PFSK-1 (cell line): ENCODE measurements around the gene MEF2C.

Source experiments
- FOXP2 ChIP-seq: optimal IDR thresholded peaks from 2 replicates; pipeline ENCODE3; 2011; ENCODE audit warnings: borderline replicate concordance, control low read depth, inconsistent platforms; ENCODE audit not compliant: insufficient read depth; ENCODE audit errors: extremely low read length, extremely low read depth
- POLR2AphosphoS5 ChIP-seq: IDR thresholded peaks from 2 replicates; pipeline ENCODE4 v1.6.1; 2012; ENCODE audit warnings: low read depth, mild to moderate bottlenecking, control low read depth, low read length, moderate library complexity
- SIN3A ChIP-seq: IDR thresholded peaks from 2 replicates; pipeline ENCODE4 v1.6.1; 2012; ENCODE audit warnings: mild to moderate bottlenecking, low read length, moderate library complexity, borderline replicate concordance; ENCODE audit not compliant: insufficient read depth
- TAF1 ChIP-seq: IDR thresholded peaks from 2 replicates; pipeline ENCODE4 v1.6.1; 2012; ENCODE audit warnings: low read length, control low read depth, borderline replicate concordance; ENCODE audit not compliant: insufficient read depth
- TF ChIP-seq, protein P1 (sequence below), 2 experiments: IDR thresholded peaks; 2 replicates each; pipeline versions ENCODE4 v1.6.1 to v1.8.0; 2011 to 2012; ENCODE audit warnings: low read depth in 2 of 2, low read length in 2 of 2, control low read depth in 1 of 2, inconsistent platforms in 1 of 2, mild to moderate bottlenecking in 1 of 2, moderate library complexity in 1 of 2; ENCODE audit not compliant: insufficient read depth in 1 of 2

MEF2C gene

DNA sequence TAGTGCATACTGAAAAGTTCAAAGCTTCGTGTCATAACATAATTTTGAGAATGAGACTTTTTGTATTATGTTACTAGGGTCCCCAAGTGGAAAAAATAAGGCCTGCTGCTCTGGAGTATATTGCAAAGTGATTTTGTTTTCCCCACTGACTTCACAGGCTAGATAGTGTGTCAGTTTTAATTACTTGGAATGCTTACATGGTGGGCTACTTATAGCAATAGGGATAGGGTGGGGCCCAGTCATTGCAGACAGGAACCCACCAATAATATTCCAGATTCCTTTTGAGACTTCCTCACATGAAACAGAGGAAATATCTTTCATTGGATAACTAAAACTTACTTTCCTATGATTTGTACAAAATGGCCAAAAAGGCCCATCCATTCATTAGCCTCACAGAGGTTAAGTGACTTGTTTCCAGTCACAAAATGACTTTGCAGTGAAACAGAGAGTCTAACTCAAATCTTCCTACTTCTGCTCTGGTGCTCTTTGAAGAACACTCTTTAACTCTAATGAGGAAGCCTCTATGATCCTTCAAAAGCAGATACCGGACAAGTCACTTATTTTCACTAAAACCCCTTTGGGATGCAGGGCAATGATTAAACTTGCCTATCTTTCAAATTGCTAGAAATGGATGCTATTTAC is 16.2 kb upstream of the MEF2C start:
- TF ChIP-seq SIN3A = no peak
- TF ChIP-seq, protein P1, sequence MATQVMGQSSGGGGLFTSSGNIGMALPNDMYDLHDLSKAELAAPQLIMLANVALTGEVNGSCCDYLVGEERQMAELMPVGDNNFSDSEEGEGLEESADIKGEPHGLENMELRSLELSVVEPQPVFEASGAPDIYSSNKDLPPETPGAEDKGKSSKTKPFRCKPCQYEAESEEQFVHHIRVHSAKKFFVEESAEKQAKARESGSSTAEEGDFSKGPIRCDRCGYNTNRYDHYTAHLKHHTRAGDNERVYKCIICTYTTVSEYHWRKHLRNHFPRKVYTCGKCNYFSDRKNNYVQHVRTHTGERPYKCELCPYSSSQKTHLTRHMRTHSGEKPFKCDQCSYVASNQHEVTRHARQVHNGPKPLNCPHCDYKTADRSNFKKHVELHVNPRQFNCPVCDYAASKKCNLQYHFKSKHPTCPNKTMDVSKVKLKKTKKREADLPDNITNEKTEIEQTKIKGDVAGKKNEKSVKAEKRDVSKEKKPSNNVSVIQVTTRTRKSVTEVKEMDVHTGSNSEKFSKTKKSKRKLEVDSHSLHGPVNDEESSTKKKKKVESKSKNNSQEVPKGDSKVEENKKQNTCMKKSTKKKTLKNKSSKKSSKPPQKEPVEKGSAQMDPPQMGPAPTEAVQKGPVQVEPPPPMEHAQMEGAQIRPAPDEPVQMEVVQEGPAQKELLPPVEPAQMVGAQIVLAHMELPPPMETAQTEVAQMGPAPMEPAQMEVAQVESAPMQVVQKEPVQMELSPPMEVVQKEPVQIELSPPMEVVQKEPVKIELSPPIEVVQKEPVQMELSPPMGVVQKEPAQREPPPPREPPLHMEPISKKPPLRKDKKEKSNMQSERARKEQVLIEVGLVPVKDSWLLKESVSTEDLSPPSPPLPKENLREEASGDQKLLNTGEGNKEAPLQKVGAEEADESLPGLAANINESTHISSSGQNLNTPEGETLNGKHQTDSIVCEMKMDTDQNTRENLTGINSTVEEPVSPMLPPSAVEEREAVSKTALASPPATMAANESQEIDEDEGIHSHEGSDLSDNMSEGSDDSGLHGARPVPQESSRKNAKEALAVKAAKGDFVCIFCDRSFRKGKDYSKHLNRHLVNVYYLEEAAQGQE (IDR thresholded peaks at IDR 0.05; ENCODE audit: insufficient read depth in 1 of 2, low read depth in 2 of 2, low read length in 2 of 2) = no peak

DNA sequence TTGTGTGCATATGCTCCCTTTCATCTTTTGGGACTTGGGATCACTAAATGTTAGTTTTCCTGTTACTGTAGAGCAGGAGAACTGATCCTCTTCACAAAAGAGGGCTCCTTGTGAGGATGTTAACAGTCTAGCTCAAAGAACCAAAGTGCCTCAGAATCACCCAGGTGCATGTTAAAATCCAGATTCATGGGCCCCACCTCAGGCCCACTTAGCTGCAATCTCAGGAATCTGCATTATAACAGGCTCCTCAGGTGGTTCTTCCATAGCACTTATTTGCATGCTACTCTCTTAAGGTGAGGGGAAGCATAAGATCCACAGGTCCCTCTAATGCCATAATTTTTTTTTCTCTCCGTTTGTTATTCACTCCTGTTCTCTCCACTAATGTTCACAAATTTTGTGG is 14.8 kb upstream of the MEF2C start:
- TF ChIP-seq SIN3A = no peak
- TF ChIP-seq POLR2AphosphoS5 = no peak
- TF ChIP-seq TAF1 = no peak
- TF ChIP-seq, protein P1 (IDR thresholded peaks at IDR 0.05; ENCODE audit: insufficient read depth in 1 of 2, low read depth in 2 of 2, low read length in 2 of 2) = no peak
- TF ChIP-seq FOXP2 = no peak

GRCh38 chr5:88895681-88896501 is 12.9 kb upstream of the MEF2C start:
- TF ChIP-seq POLR2AphosphoS5 (no peak), FOXP2 (no peak), TAF1 (no peak)
- TF ChIP-seq, protein P1 (IDR thresholded peaks at IDR 0.05; ENCODE audit: insufficient read depth in 1 of 2, low read depth in 2 of 2, low read length in 2 of 2) = no peak

DNA sequence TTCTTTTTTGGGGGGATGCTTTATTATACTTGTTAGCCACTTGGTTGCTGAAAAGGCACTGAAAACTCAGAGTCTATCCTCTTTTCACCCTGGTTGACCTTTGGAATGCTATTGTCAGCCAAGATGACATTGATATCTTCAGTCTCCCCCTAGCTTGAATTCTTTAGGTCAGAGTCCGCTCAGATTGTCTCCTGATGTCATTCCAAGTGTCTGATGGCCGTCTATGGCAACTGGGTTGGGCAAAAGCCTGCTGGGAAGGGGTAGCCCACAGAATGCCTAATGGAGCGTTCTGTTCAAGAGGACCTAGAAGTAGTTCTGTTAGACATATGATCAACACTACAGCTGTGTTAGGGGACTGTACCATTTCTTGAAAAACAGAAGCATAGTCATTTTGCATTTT is 9.7 kb upstream of the MEF2C start:
- TF ChIP-seq TAF1 (no peak), FOXP2 (no peak), SIN3A (no peak), POLR2AphosphoS5 (no peak)
- TF ChIP-seq, protein P1 (IDR thresholded peaks at IDR 0.05; ENCODE audit: insufficient read depth in 1 of 2, low read depth in 2 of 2, low read length in 2 of 2) = no peak
